ENCODE results near the gene LRBA. TPM values are rescaled to one million over a fixed set of nuclear protein-coding genes. Genes with fewer than 3 reads are reported as not detected.

The LRBA gene
- total RNA-seq, 1 experiment from 2014 or later: 55.3 TPM

DNA sequence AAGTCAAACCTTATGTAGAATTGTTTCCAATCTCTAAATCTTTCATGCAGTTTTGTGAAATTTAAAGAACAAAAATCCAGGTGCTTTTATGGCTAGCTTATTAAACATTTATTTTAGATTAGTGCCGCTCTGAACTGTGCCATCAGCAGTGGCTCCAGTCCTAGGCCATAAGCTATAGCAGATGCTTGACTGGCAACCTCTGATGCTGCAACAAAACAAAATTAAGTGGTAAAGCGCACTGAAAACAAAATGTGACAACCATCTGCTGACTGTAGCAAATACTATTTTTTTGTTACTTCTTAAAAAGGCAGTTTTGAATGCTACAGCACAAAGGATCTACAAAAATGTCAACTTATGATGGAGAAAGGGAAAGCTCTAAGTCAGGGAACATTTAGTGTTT is 699.4 kb downstream of the LRBA start:
- Histone ChIP-seq H3K79me1 (ENCODE audit: insufficient read depth, low read depth, low read length, poor library complexity, severe bottlenecking) (no peaks in the 10 kb centered on the region), H3K23ac (ENCODE audit: insufficient read length, low read depth, low read length) (no peak overlapping the region), H2BK15ac (ENCODE audit: low read depth, low read length) (no peak overlapping the region), H3K18ac (ENCODE audit: insufficient read length, low read depth, low read length) (no peak overlapping the region), H3K9ac (ENCODE audit: extremely low read depth, insufficient read length, low read length) (no peak overlapping the region), H3K4me1 (ENCODE audit: insufficient read depth, low read length) (peaks cover 14% of the 10 kb centered on the region), H2AK5ac (ENCODE audit: insufficient read length, low read length) (no peak overlapping the region), H2AFZ (ENCODE audit: low read length) (no peak overlapping the region), H3T11ph (ENCODE audit: low read length) (no peak overlapping the region), H2BK120ac (ENCODE audit: low read depth, low read length, poor library complexity, severe bottlenecking) (no peak overlapping the region), H3K4me2 (ENCODE audit: insufficient read depth, insufficient read length, low read length) (peak overlapping the region; percentile 30), H3K14ac (ENCODE audit: insufficient read depth, low read length) (no peak overlapping the region), H3K27ac (ENCODE audit: insufficient read length, low read depth, low read length) (no peak overlapping the region), H3K27me3 (ENCODE audit: insufficient read depth, low read length) (no peaks in the 10 kb centered on the region), H2BK5ac (ENCODE audit: insufficient read length, low read length) (no peak overlapping the region), H3K79me2 (ENCODE audit: insufficient read depth, low read length) (no peaks in the 10 kb centered on the region), H4K5ac (ENCODE audit: insufficient read length, low read depth, low read length) (no peak overlapping the region), H4K8ac (replicated peaks; ENCODE audit: insufficient read length, low read depth, low read length) (no peak overlapping the region), H3K23me2 (ENCODE audit: insufficient read length, low read depth, low read length, poor library complexity, severe bottlenecking) (no peaks in the 10 kb centered on the region), H3K9me3 (ENCODE audit: control insufficient read depth, low read depth, low read length) (no peaks in the 10 kb centered on the region), H3K56ac (ENCODE audit: insufficient read length, low read depth, low read length) (no peak overlapping the region), H2BK12ac (ENCODE audit: insufficient read length, low read depth, low read length) (no peak overlapping the region), H3K4ac (ENCODE audit: low read depth, low read length) (no peak overlapping the region), H4K20me1 (ENCODE audit: control insufficient read depth, insufficient read depth, insufficient read length) (no peaks in the 10 kb centered on the region), H4K91ac (ENCODE audit: insufficient read length, low read depth, low read length) (no peak overlapping the region), H2BK20ac (ENCODE audit: low read depth, low read length, poor library complexity, severe bottlenecking) (no peak overlapping the region)
- no peak for TF ChIP-seq CTCF (conservative IDR thresholded peaks at IDR 0.05)
- no peaks in the 10 kb centered on the region for H3K27me3 Mint-ChIP-seq (ENCODE audit: low read depth)
- H3K4me1 Mint-ChIP-seq: peaks cover 11 to 15% of the 10 kb centered on the region in 2 experiments
- WGBS (ENCODE audit: extremely low coverage, insufficient read length, low lambda C conversion rate): no CpG with 5 or more reads among the region's 2 CpGs
- no peaks in the 10 kb centered on the region for H3K9me3 Mint-ChIP-seq
- peaks cover 0 to 3% (median 0%) of the 10 kb centered on the region in 3 experiments; a peak in 1 of 7 replicates for H3K36me3 Mint-ChIP-seq (ENCODE audit: insufficient read depth in 1 of 3, low read depth in 3 of 3)
- no peak for DNase-seq
- no peak overlapping the region for H3K27ac Mint-ChIP-seq
- no peak overlapping the region for H3K4me3 Mint-ChIP-seq
